Neural cell (in vitro differentiated cells): ENCODE results near the gene BLMH.
A peak's percentile ranks its signal among the peaks of the same experiment; 100 is the strongest.

Experiments used
- CTCF ChIP-seq: fragments of 450-650 bp; IDR thresholded peaks from 2 replicates; pipeline ENCODE4 v1.5.1; 2014; ENCODE audit warnings: antibody characterized with exemption, mild to moderate bottlenecking, moderate library complexity; ENCODE audit not compliant: poor library complexity, severe bottlenecking
- POLR2AphosphoS5 ChIP-seq: IDR thresholded peaks from 2 replicates; pipeline ENCODE4 v1.6.1; 2012
- RAD21 ChIP-seq: fragments of 450-650 bp; conservative IDR thresholded peaks from 2 replicates; pipeline ENCODE4 v1.6.1; 2014; ENCODE audit warnings: antibody characterized with exemption, mild to moderate bottlenecking, moderate library complexity
- SMC3 ChIP-seq: fragments of 450-650 bp; conservative IDR thresholded peaks from 2 replicates; pipeline ENCODE4 v1.6.1; 2014; ENCODE audit warnings: antibody characterized with exemption, mild to moderate bottlenecking, moderate library complexity; ENCODE audit not compliant: poor library complexity

GRCh38 chr17:30291543-30292285, at the start of gene BLMH:
- TF ChIP-seq CTCF (no peak), SMC3 (peak; percentile 32), RAD21 (peak; percentile 44), POLR2AphosphoS5 (no peak)
